ENCODE data around the gene GNG2. TPM values are rescaled to one million over a fixed set of nuclear protein-coding genes. Genes with fewer than 3 reads are reported as not detected.

Gene GNG2
- total RNA-seq, 1 donor from 2014 or later = 24.4 TPM

DNA sequence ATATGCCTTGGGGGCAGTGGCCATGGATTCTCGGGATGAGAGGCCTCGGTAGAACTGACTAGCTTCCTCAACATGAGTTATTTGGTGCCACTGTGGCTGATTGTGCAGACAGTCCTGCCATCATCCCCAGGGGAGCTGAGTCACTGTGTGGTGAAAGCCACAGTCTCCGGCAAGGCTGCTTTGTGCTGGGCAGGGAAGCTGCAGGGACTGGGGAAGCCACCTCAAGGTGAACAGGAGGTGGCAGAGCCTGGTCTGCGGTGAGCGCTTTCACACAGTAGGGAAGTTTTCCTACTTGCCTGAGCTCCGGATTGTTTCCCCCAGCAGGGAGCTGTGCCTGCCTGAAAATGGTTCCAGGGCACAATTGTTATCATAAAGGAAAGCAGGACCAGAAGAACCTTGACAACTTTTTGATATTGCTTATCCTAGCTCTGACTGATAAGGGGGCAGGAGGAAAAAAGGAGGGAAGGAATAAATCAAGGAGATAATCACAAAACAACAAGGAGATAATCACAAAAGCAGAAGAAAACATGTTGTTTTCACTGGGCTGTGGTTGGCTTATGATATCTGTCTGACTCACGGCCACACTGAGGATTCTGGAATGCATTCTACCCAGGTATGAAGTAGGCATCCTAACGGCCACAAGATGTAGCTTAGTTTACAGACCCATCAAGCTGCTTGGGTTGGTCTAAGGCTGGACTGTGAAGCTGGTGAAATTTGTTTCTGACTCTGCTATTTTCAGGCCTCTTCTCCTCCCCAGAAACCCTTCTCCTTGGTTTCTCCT lies 32.2 kb upstream of the GNG2 start:
- Histone ChIP-seq H3K9me3 (peaks cover 4% of the 10 kb centered on the region), H3K27ac (no peak overlapping the region), H3K4me3 (no peak overlapping the region), H3K27me3 (no peaks in the 10 kb centered on the region), H3K36me3 (no peaks in the 10 kb centered on the region), H3K4me1 (no peaks in the 10 kb centered on the region)
- intact Hi-C loops (cut with DNase I) = no loop called here
- DNase-seq (no peak), ATAC-seq (peak; percentile 75)
- no peak for TF ChIP-seq CTCF (IDR thresholded peaks at IDR 0.05)

DNA sequence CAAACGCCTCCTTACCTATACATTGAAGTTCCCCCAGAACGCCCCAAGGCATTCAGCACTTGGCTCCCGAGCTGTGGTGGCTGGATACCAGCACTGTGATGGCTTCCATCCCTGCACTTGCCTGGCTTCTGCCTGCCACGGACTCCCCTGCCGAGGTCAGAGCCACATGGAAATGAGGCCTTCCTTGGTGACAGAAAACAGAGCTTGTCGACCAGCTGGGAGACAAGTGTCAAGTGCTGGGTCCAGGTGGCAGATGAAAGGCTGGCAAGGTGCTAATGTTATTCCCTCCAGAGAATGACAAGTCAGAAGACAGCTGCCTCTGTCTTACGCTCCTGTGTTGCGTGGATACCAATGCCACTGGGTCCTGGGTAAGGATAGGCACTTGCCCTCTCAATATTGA lies 26.2 kb upstream of the GNG2 start:
- ATAC-seq (no peak), DNase-seq (no peak)
- Histone ChIP-seq H3K4me3 (no peak overlapping the region), H3K27ac (no peak overlapping the region), H3K36me3 (no peaks in the 10 kb centered on the region), H3K27me3 (no peaks in the 10 kb centered on the region), H3K4me1 (no peaks in the 10 kb centered on the region), H3K9me3 (peaks cover 4% of the 10 kb centered on the region)
- intact Hi-C loops (cut with DNase I) = no loop called here
- no peak for TF ChIP-seq CTCF (IDR thresholded peaks at IDR 0.05)

DNA sequence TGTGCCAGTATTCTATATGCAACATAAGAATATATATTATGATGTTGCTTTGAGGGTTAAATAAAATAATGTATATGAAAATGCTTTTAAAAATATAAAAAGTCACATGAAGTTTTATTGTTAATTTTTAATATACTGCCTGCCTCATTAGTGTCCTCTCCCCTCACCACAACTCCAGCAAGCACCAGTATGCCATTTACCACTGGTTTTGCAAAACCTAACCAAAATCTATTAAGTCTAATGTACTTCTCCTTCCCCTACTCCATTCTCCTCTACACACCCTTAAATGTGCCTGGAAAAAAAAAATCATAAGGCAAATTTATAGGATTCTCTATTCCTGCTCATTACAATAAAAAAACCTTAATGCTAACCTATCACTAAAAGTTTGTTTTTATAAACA lies 24.0 kb upstream of the GNG2 start:
- no peak for ATAC-seq

DNA sequence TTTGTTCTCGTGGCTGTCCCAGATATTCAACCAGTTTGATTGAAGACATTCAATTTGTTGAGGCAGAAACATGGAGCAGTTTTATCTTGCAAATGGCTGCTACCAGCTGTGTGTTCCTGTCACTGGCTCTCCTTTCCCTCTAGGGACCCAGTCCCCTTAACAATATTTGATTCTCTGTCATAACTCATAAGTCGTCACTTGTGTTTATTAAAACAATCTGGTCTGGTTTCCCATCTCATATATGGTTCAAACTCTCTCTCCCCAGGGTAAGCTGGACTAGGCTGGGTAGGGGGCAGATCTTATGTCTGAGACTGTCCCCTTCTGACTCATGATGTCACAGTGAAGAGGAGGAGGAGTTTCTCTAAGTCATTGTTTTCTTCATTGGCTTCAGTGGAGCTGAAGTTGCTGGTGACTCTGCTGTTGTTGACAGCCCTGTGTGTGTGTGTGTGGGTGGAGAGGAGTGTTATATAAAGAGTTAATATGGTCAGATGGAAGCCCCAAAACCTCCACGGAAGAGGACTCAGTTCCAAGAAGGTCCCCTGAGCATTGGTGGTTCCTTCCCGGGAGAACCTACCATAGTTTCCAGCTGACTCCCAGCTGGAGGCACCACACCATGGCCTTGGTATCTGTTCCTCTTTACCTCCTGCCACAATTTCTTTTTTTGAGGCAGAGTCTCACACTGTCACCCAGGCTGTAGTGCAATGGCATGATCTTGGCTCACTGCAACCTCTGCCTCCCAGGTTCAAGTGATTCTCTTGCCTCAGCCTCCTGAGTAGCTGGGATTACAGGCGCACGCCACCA lies 16.1 kb upstream of the GNG2 start:
- no peak for DNase-seq
- intact Hi-C loops (cut with DNase I) = no loop called here
- H3K27ac ChIP-seq = no peak overlapping the region
- no peaks in the 10 kb centered on the region for H3K36me3 ChIP-seq
- H3K4me3 ChIP-seq = no peak overlapping the region
- no peaks in the 10 kb centered on the region for H3K9me3 ChIP-seq
- no peak for TF ChIP-seq CTCF (IDR thresholded peaks at IDR 0.05)
- peak; percentile 11 for ATAC-seq
- no peaks in the 10 kb centered on the region for H3K27me3 ChIP-seq
- peaks cover 3% of the 10 kb centered on the region for H3K4me1 ChIP-seq

More for the DNA sequence above, 24.0 kb upstream of the GNG2 start:
- no peaks in the 10 kb centered on the region for H3K27me3 ChIP-seq
- H3K4me1 ChIP-seq = no peaks in the 10 kb centered on the region
- no peak overlapping the region for H3K27ac ChIP-seq
- intact Hi-C loops (cut with DNase I) = no loop called here
- H3K36me3 ChIP-seq = no peaks in the 10 kb centered on the region
- H3K9me3 ChIP-seq = peaks cover 4% of the 10 kb centered on the region
- DNase-seq = no peak
- H3K4me3 ChIP-seq = no peak overlapping the region
- TF ChIP-seq CTCF (IDR thresholded peaks at IDR 0.05) = no peak

DNA sequence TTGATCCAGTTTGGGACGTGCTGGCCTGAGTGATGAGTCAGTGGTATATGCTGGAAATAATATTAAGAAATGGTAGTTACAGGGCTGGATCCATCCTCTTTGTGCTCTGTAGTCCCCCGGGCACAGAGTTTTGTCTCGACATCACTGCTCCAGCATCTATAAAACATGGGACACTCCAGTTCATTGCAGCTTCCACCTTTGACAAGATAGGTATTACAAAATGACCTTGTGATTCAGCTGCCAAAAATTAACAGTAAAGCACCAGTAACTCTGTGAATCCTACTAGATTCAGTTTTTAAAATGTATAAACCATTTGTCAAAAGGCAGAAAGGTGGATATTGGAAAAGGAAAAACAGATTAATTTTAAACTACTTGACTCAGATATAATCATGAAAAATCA lies 14.6 kb upstream of the GNG2 start:
- no peaks in the 10 kb centered on the region for H3K36me3 ChIP-seq
- H3K9me3 ChIP-seq = no peaks in the 10 kb centered on the region
- peaks cover 3% of the 10 kb centered on the region for H3K4me1 ChIP-seq
- H3K27ac ChIP-seq = no peak overlapping the region
- DNase-seq (no peak), ATAC-seq (no peak)
- no peaks in the 10 kb centered on the region for H3K27me3 ChIP-seq
- intact Hi-C loops (cut with DNase I) = no loop called here
- no peak overlapping the region for H3K4me3 ChIP-seq
- TF ChIP-seq CTCF (IDR thresholded peaks at IDR 0.05) = no peak

Data from upper lobe of right lung (tissue), 1 donor.